Measurements from ENCODE around the gene STK17B.
"Not testable (repeated sequence)": the region's sequence is repeated elsewhere in the genome, so short reads cannot be mapped to it uniquely, and the experiment has no call there.

Gene STK17B

DNA sequence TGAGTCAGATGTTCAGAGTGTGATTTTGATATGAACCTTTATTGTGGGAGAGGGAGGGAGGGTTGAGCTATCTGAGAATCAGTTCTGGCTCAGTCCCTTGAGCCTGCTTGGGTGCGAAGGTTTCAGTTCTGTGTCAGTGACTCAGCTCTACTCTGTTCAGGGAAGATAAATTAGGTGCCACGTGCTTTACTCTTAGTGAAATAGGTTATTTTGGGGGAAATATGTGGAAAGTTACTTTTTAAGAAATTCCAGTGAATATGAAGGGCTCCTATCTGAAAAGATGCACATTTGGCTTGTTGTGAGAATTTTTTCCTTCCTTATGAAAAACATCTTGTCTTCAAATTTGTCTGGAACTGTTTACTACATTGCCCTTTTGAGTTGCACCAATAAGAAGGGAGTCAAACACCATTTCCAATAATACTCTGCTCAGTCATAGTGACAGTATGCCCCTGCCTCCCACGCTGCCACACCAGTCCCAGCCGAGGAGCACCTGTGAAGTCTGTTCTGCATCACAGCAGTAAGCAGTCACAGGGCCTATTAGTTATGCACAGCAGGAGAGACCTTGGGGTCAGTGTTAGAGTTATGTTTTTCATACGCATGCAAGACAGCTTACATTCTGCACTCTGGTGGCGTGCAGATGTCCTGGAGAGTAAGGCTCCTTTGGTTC is 69.9 kb downstream of the STK17B start:
- 53 to 61% methylated on average over 6 of the region's 6 CpGs for WGBS, 2 experiments
- Histone ChIP-seq H3K9me3 (ENCODE audit: control insufficient read depth, low read length) (no peaks in the 10 kb centered on the region), H3K36me3 (ENCODE audit: control insufficient read depth, insufficient read depth, low read length) (no peaks in the 10 kb centered on the region), H3K27ac (ENCODE audit: insufficient read depth, low read depth, low read length, poor library complexity, severe bottlenecking) (no peak overlapping the region), H3K27me3 (ENCODE audit: control insufficient read depth, insufficient read depth, low read length, poor library complexity, severe bottlenecking) (no peaks in the 10 kb centered on the region), H3K4me1 (ENCODE audit: control insufficient read depth, insufficient read depth, low read length) (no peaks in the 10 kb centered on the region), H3K4me3 (ENCODE audit: insufficient read depth, low read depth, low read length) (no peak overlapping the region)

GRCh38 chr2:196099916-196100315 is 71.5 kb downstream of the STK17B start:
- Histone ChIP-seq H3K27me3 (ENCODE audit: control insufficient read depth, insufficient read depth, low read length, poor library complexity, severe bottlenecking) (no peaks in the 10 kb centered on the region), H3K36me3 (ENCODE audit: control insufficient read depth, insufficient read depth, low read length) (no peaks in the 10 kb centered on the region), H3K27ac (ENCODE audit: insufficient read depth, low read depth, low read length, poor library complexity, severe bottlenecking) (no peak overlapping the region), H3K4me3 (ENCODE audit: insufficient read depth, low read depth, low read length) (no peak overlapping the region), H3K9me3 (ENCODE audit: control insufficient read depth, low read length) (no peaks in the 10 kb centered on the region), H3K4me1 (ENCODE audit: control insufficient read depth, insufficient read depth, low read length) (no peaks in the 10 kb centered on the region)
- WGBS, 2 experiments = 90 to 100% methylated on average over 3 of the region's 3 CpGs

GRCh38 chr2:196097864-196098660 is 73.3 kb downstream of the STK17B start:
- Histone ChIP-seq H3K9me3 (ENCODE audit: control insufficient read depth, low read length) (no peaks in the 10 kb centered on the region), H3K4me3 (ENCODE audit: insufficient read depth, low read depth, low read length) (no peak overlapping the region), H3K4me1 (ENCODE audit: control insufficient read depth, insufficient read depth, low read length) (no peaks in the 10 kb centered on the region), H3K36me3 (ENCODE audit: control insufficient read depth, insufficient read depth, low read length) (no peaks in the 10 kb centered on the region), H3K27me3 (ENCODE audit: control insufficient read depth, insufficient read depth, low read length, poor library complexity, severe bottlenecking) (no peaks in the 10 kb centered on the region), H3K27ac (ENCODE audit: insufficient read depth, low read depth, low read length, poor library complexity, severe bottlenecking) (no peak overlapping the region)
- WGBS, 2 experiments = 96 to 97% methylated on average over 4 to 6 of the region's 6 CpGs

GRCh38 chr2:196096982-196097745 is 74.2 kb downstream of the STK17B start:
- no peak overlapping the region for H3K27ac ChIP-seq (ENCODE audit: insufficient read depth, low read depth, low read length, poor library complexity, severe bottlenecking)
- H3K4me3 ChIP-seq (ENCODE audit: insufficient read depth, low read depth, low read length) = no peak overlapping the region
- H3K9me3 ChIP-seq (ENCODE audit: control insufficient read depth, low read length) = no peaks in the 10 kb centered on the region
- H3K4me1 ChIP-seq (ENCODE audit: control insufficient read depth, insufficient read depth, low read length) = no peaks in the 10 kb centered on the region
- WGBS, 2 experiments = 56 to 57% methylated on average over 2 to 5 of the region's 5 CpGs
- no peaks in the 10 kb centered on the region for H3K36me3 ChIP-seq (ENCODE audit: control insufficient read depth, insufficient read depth, low read length)
- H3K27me3 ChIP-seq (ENCODE audit: control insufficient read depth, insufficient read depth, low read length, poor library complexity, severe bottlenecking) = no peaks in the 10 kb centered on the region

- WGBS, 2 experiments = 73 to 87% methylated on average over 3 of the region's 4 CpGs
- Histone ChIP-seq H3K36me3 (ENCODE audit: control insufficient read depth, insufficient read depth, low read length) (no peaks in the 10 kb centered on the region), H3K4me3 (ENCODE audit: insufficient read depth, low read depth, low read length) (no peak overlapping the region), H3K4me1 (ENCODE audit: control insufficient read depth, insufficient read depth, low read length) (no peaks in the 10 kb centered on the region), H3K27me3 (ENCODE audit: control insufficient read depth, insufficient read depth, low read length, poor library complexity, severe bottlenecking) (no peaks in the 10 kb centered on the region), H3K27ac (ENCODE audit: insufficient read depth, low read depth, low read length, poor library complexity, severe bottlenecking) (no peak overlapping the region), H3K9me3 (ENCODE audit: control insufficient read depth, low read length) (no peaks in the 10 kb centered on the region)
Observed at GRCh38 chr2:196096264-196096663, 75.1 kb downstream of the STK17B start.

GRCh38 chr2:196089448-196089847 is 81.9 kb downstream of the STK17B start:
- not testable (repeated sequence) for H3K27ac ChIP-seq (ENCODE audit: insufficient read depth, low read depth, low read length, poor library complexity, severe bottlenecking); H3K36me3 ChIP-seq (ENCODE audit: control insufficient read depth, insufficient read depth, low read length); H3K4me1 ChIP-seq (ENCODE audit: control insufficient read depth, insufficient read depth, low read length); H3K27me3 ChIP-seq (ENCODE audit: control insufficient read depth, insufficient read depth, low read length, poor library complexity, severe bottlenecking); H3K9me3 ChIP-seq (ENCODE audit: control insufficient read depth, low read length); H3K4me3 ChIP-seq (ENCODE audit: insufficient read depth, low read depth, low read length)
- WGBS, 2 experiments = 90 to 95% methylated on average over 5 of the region's 5 CpGs

- no peaks in the 10 kb centered on the region for H3K36me3 ChIP-seq (ENCODE audit: control insufficient read depth, insufficient read depth, low read length)
- 88 to 93% methylated on average over 2 of the region's 2 CpGs for WGBS, 2 experiments
- H3K4me1 ChIP-seq (ENCODE audit: control insufficient read depth, insufficient read depth, low read length) = no peaks in the 10 kb centered on the region
Observed at GRCh38 chr2:196088203-196088602, 83.2 kb downstream of the STK17B start.

DNA sequence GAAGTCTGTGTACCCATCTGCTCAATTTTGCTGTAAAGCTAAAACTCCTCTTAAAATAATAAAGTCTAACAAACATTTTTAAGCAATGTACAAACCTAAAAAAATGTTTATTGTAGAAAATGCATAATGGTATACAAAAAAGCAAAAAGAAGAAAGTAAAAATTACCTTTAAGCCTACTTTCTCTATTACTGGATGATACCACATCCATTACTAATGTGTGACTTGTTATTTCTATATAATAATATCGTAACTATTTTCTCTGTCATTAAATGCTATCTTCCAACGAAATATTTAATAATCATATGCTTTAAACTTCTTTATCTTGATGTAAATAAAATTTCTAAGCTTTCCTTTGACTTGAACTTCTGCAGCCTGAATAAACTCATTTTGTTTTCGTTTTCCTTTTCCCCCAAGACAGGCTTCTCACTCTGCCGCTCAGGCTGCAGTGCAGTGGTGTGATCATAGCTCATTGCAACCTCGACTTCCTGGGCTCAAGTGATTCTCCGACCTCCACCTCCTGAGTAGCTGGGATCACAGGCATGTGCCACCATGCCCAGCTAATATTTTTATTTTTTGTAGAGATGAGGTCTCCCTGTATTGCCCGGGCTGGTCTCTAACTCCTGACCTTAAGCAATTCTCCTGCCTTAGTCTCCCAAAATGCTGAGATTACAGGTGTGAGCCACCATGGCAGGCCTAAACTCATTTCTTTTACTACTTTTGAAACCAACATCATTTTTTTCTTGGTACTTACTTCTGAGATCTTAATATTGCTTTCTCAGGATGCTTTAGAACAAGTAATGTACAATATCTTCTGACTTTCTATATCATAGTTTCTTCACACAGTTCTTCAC is 84.6 kb downstream of the STK17B start:
- whole genome bisulfite sequencing, 2 experiments = 76 to 77% methylated on average over 5 to 7 of the region's 7 CpGs
- H3K36me3 ChIP-seq (ENCODE audit: control insufficient read depth, insufficient read depth, low read length) = no peaks in the 10 kb centered on the region
- H3K27me3 ChIP-seq (ENCODE audit: control insufficient read depth, insufficient read depth, low read length, poor library complexity, severe bottlenecking) = no peaks in the 10 kb centered on the region
- peaks cover 2% of the 10 kb centered on the region for H3K9me3 ChIP-seq (ENCODE audit: control insufficient read depth, low read length)
- H3K4me3 ChIP-seq (ENCODE audit: insufficient read depth, low read depth, low read length) = no peak overlapping the region
- H3K4me1 ChIP-seq (ENCODE audit: control insufficient read depth, insufficient read depth, low read length) = no peaks in the 10 kb centered on the region
- H3K27ac ChIP-seq (ENCODE audit: insufficient read depth, low read depth, low read length, poor library complexity, severe bottlenecking) = no peak overlapping the region

More at GRCh38 chr2:196088203-196088602, 83.2 kb downstream of the STK17B start:
- Histone ChIP-seq H3K27me3 (ENCODE audit: control insufficient read depth, insufficient read depth, low read length, poor library complexity, severe bottlenecking) (no peaks in the 10 kb centered on the region), H3K9me3 (ENCODE audit: control insufficient read depth, low read length) (peaks cover 2% of the 10 kb centered on the region), H3K4me3 (ENCODE audit: insufficient read depth, low read depth, low read length) (no peak overlapping the region), H3K27ac (ENCODE audit: insufficient read depth, low read depth, low read length, poor library complexity, severe bottlenecking) (no peak overlapping the region)

GRCh38 chr2:196083601-196084000 is 87.8 kb downstream of the STK17B start:
- H3K4me1 ChIP-seq (ENCODE audit: control insufficient read depth, insufficient read depth, low read length) = no peaks in the 10 kb centered on the region
- H3K27me3 ChIP-seq (ENCODE audit: control insufficient read depth, insufficient read depth, low read length, poor library complexity, severe bottlenecking) = no peaks in the 10 kb centered on the region
- peaks cover 2% of the 10 kb centered on the region for H3K9me3 ChIP-seq (ENCODE audit: control insufficient read depth, low read length)
- 91 to 97% methylated on average over 5 of the region's 5 CpGs for WGBS, 2 experiments
- no peaks in the 10 kb centered on the region for H3K36me3 ChIP-seq (ENCODE audit: control insufficient read depth, insufficient read depth, low read length)
- no peak overlapping the region for H3K4me3 ChIP-seq (ENCODE audit: insufficient read depth, low read depth, low read length)
- no peak overlapping the region for H3K27ac ChIP-seq (ENCODE audit: insufficient read depth, low read depth, low read length, poor library complexity, severe bottlenecking)

All from ectodermal cell (in vitro differentiated cells).